Amniotic stem cell (primary cell): Measurements from ENCODE around the gene ZNF33A.
"Not testable (repeated sequence)": the region's sequence is repeated elsewhere in the genome, so short reads cannot be mapped to it uniquely, and the experiment has no call there.

ENCODE experiments used
- DNase-seq: peaks from one replicate; lab custom pipeline; 2025; lab: John Stamatoyannopoulos, UW

ZNF33A gene

GRCh38 chr10:38010119-38010903 is at the start of gene ZNF33A:
Gene ZNF33A, plus strand, starts transcription at chr10:38010675. Its CDS starts 1,667 bp downstream, at chr10:38012342.
- peak; percentile 92 for DNase-seq

- no peak for DNase-seq
These were observed 45.5 kb upstream of the ZNF33A start for GRCh38 chr10:37965006-37965405.

DNA sequence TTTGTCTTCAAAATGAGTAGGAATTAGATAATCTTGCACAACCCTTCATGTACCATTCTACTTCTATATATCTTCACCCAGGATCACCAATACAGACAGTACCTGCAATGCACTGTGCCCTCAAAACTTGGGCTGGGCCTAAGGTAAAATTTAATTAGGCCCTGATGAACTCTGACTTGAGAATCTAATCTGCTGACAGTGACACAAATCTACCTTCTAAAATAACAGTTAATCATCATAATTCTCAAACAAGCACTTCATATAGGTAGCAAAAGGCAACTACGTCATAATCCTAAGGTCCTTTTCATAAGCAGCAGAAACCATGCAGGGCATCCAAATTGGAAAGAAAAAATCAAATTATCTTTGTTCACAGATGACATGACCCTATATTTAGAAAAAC is 38.1 kb upstream of the ZNF33A start:
- no peak for DNase-seq

DNA sequence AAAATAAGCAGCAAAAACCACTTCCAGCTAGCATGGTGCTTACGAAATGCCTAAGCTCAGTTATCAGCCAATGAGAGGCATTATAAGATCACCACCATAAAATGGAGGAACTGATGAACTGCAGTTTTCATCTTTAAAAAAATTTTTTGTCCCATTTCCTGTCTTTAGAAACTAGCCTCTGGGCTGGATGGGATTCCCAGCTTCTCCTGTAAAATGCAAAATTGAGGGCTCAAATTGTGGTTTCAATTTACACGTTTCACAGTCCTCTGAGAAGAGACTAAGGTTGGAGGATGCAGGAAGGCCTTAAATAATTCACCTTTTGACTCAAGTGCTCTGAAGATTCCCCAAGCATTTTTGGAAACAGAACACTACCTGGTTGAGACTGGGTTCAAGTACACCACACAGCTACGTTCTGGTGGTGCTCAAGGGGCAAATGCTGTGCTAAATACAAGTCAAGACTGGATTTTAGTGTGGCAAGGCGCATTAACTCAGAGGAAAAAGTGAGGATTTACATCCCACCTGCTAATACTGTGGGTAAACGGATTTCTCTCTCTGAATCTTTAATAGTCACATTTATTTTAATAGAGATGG is 35.0 kb upstream of the ZNF33A start:
- peak; percentile 1 for DNase-seq

DNA sequence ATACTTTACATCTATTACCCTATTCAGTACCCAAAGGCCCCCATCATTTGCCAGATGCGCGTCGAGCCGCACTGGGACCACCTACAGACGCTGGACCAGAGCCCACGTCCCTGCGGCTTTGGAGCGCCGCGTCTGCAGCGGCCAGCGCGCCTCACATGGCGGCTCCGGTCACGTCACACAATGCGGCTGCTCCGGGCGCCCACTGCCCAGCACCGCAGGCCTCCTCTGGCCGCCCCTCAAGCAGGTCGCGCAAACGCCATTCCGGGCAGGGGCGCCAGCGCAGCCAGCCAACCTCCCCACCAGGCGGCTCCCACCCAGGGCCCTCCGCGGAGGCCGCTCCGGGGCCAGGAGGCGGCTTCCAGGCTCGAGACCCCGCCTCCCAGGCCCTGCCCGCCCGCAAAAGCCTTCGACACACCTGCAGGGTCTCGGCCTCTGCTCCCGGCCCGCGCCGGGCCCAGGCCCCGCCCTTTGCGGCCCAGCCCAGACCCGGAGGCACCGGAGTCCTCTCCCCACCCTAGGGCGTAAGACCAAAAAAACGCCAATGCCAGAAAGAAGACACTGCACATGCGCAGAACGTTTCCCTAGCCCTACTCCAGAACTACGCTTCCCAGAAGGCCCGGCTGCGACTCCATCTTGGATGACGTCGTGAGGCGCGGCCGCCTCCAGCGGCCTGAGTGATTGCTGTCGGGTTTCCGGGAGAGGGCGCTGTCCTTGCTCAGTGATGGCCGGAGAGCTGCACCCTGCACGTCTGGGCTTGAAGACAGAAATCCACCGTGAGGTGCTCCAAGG is 34.2 kb upstream of the ZNF33A start, which contains the start of gene ZNF25:
TSS of gene ZNF25 (minus strand) at position 557 of the 789 bp plus-strand sequence. CDS start 4,925 bp downstream, outside the sequence.
- DNase-seq: peak; percentile 99

DNA sequence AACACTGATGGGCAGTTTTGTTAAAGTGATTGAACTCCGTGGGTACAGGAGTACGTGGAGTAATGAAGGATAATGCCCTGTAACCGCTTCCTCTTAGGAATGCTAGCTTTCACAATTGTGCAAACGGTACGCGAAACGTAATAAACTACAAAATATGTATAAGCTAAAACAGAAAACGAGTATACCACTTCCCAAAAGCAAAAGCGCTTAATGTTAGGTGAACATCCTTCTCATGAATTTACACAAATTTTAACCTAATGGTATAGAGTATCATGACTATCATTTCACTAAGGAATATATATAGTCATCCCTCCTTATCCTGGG is 33.6 kb upstream of the ZNF33A start:
- DNase-seq: no peak

DNA sequence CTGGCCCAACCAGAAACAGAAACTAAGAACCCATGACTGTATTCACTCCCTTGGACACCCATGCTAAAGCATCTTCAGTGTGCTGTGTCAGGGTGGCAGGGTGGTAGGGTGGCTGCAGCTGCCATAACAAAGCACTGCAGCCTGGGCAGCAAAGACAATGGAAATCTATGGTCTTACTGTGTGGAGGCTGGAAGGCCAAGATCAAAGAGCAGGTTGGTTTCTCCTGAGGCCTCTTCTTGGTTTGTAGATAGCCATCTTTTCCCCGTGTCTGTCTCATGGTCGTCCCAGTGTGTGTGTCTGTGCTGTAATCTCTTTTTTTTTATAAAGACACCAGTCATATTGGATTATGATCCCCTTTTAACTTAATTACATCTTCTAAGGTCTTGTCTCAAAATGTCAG is 18.8 kb upstream of the ZNF33A start:
- DNase-seq: no peak

- DNase-seq: no peak
These were observed 18.4 kb upstream of the ZNF33A start for GRCh38 chr10:37992083-37992482.

DNA sequence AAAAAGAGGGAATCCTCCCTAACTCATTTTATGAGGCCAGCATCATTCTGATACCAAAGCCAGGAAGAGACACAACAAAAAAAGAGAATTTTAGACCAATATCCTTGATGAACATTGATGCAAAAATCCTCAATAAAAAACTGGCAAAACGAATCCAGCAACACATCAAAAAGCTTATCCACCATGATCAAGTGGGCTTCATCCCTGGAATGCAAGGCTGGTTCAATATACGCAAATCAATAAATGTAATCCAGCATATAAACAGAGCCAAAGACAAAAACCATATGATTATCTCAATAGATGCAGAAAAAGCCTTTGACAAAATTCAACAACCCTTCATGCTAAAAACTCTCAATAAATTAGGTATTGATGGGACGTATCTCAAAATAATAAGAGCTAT is 11.6 kb upstream of the ZNF33A start:
- DNase-seq: not testable (repeated sequence)

GRCh38 chr10:38000474-38000873 is 10.0 kb upstream of the ZNF33A start:
- not testable (repeated sequence) for DNase-seq

DNA sequence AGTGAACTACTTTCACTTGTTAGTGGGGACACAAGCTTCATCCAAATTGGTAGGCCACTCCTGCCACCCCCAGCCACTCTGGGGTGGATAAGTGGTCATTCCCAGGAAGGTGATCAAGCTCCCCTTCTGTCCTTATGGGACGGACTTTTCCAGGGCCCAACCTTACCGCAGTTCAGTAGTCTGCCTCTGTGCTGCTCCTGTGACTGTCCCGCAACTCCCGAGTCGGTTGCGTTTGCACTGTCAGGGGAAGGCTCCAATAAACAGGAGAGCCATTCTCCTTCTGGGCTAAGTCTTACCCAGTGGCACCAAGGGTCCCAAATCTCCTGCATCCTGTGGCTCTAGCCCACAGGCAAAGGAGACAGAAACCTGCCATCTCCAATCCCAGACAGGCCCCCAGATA is 7.4 kb upstream of the ZNF33A start:
- DNase-seq: no peak

DNA sequence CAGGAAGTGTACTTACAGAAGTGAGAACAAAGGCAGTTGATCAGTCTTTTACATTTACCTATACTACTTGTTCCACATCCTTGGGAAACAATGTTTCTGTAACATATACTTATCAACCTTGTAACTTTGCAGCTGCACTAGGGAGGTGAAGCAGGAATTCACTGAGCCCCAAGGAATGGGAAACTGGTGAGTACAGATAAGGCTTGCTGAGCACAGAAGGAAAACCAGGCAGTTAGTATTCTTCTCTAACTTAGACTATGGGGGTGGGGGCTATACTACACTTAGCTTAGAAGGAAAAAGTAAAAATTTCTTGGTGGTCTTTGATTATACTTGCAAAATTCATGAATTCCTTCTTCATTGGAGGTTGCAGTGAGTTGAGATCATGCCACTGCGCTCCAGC is 6.9 kb upstream of the ZNF33A start:
- no peak for DNase-seq

- DNase-seq: no peak
These were observed 2.9 kb upstream of the ZNF33A start for GRCh38 chr10:38007551-38007950.

DNA sequence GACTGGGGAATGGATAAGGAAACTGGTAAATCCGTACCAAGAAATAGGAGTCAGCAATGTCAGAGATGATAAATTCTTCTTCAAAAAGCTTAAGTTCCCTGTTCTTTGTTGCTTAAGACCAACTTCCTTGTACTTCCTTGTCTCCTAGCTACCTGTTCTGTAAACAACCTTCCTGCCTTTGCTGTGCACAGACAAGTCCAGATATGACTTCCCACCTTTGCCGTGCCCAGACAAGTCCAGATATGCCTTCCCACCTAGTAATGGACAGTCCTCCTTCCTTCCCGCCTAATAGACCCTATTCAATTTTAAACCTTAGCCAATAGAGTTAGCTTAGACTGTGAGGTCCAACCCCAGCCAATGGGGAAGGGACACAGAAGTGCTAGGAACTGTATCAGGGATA is 2.5 kb upstream of the ZNF33A start:
- no peak for DNase-seq

GRCh38 chr10:38016354-38016753 is 5.9 kb downstream of the ZNF33A start:
- no peak for DNase-seq

GRCh38 chr10:38019124-38019523 is 8.6 kb downstream of the ZNF33A start:
- DNase-seq: not testable (repeated sequence)

GRCh38 chr10:38025283-38025682 is 14.8 kb downstream of the ZNF33A start:
- DNase-seq: no peak

GRCh38 chr10:38027986-38028385 is 17.5 kb downstream of the ZNF33A start:
- DNase-seq: no peak

DNA sequence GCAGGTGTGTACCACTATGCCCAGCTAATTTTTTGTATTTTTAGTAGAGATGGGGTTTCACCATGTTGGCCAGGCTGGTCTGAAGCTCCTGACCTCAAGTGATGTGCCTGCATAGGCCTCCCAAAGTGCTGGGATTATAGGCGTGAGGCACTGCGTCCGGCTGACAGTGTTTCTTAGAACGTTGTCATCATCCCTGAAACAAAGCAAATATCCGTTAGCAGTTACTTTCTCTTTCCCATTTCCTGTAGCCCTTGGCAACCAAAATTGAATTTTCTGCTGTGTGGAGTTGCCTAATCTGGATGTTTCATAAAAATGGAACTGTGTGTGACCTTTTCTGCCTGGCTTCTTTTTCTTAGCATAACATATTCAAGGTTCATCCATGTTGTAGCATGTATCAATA is 22.4 kb downstream of the ZNF33A start:
- no peak for DNase-seq

- no peak for DNase-seq
These were observed 27.8 kb downstream of the ZNF33A start for GRCh38 chr10:38038107-38038931.

- DNase-seq: no peak
These were observed 28.4 kb downstream of the ZNF33A start for GRCh38 chr10:38038932-38039245.

DNA sequence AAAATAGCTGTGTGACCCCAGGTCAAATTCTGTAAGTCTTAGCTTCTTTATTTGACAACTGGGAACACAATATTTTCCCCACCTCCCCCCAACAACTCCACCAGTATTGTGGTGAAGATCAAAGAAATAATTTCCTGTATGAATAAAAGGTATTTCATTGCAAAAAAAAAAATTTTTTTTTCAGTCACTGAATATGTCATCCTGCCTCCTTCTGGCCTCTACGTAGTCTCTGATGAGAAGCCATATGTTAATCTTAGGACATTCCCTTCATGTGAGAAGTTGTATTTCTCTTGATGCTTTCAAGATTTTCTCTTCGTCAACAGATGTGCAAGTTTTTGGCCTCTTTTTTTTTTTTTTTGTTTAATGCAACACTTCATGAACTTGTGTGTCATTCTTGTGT is 33.0 kb downstream of the ZNF33A start:
- no peak for DNase-seq
